DOHH2 (cell line): ENCODE data around the gene RAD51B.

Experiments
- H3F3A ChIP-seq: fragments of 200-600 bp; sonication (generic), shearing (Covaris generic); 2 replicates; pipeline ENCODE4 v1.6.0; 2016; ENCODE audit warnings: antibody characterized with exemption, mild to moderate bottlenecking; ENCODE audit not compliant: control insufficient read depth, insufficient read depth
- H3K27ac ChIP-seq: fragments of 200-600 bp; sonication (generic); 2 replicates; pipeline ENCODE4 v1.5.1; 2014; ENCODE audit warnings: low read depth, mild to moderate bottlenecking, low read length, moderate library complexity
- H3K27me3 ChIP-seq: fragments of 200-600 bp; sonication (generic); 2 replicates; pipeline ENCODE4 v1.6.1; 2014; ENCODE audit warnings: mild to moderate bottlenecking, low read length, mixed read lengths; ENCODE audit not compliant: control insufficient read depth
- H3K36me3 ChIP-seq: fragments of 200-600 bp; sonication (generic); 2 replicates; pipeline ENCODE4 v1.6.1; 2014; ENCODE audit warnings: mild to moderate bottlenecking, low read length, moderate library complexity, mixed read lengths; ENCODE audit not compliant: control insufficient read depth
- H3K4me1 ChIP-seq: fragments of 200-600 bp; sonication (generic); 2 replicates; pipeline ENCODE4 v1.6.1; 2014; ENCODE audit warnings: mild to moderate bottlenecking, low read length, mixed read lengths; ENCODE audit not compliant: control insufficient read depth
- H3K4me2 ChIP-seq: fragments of 200-600 bp; sonication (generic); 2 replicates; pipeline ENCODE4 v1.6.0; 2014; ENCODE audit warnings: mild to moderate bottlenecking, low read length, moderate library complexity
- H3K4me3 ChIP-seq: fragments of 200-600 bp; sonication (generic); 2 replicates; pipeline ENCODE4 v1.5.1; 2014; ENCODE audit warnings: mild to moderate bottlenecking, low read length, mixed read lengths
- H3K79me2 ChIP-seq: fragments of 200-600 bp; sonication (generic); 2 replicates; pipeline ENCODE4 v1.6.1; 2014; ENCODE audit warnings: mild to moderate bottlenecking, low read length, mixed read lengths; ENCODE audit not compliant: control insufficient read depth
- H3K9me2 ChIP-seq: fragments of 200-600 bp; sonication (generic); replicated peaks from 2 replicates; pipeline ENCODE4 v1.6.1; 2014; ENCODE audit warnings: mild to moderate bottlenecking, low read length, mixed read lengths; ENCODE audit not compliant: control insufficient read depth
- H3K9me3 ChIP-seq: fragments of 200-600 bp; sonication (generic); 2 replicates; pipeline ENCODE4 v1.6.1; 2014; ENCODE audit warnings: antibody characterized with exemption, low read length, mixed read lengths; ENCODE audit not compliant: control insufficient read depth, insufficient read depth
- H4K20me1 ChIP-seq: fragments of 200-600 bp; sonication (generic); 2 replicates; pipeline ENCODE4 v1.6.0; 2014; ENCODE audit warnings: low read depth, mild to moderate bottlenecking, antibody characterized with exemption, low read length, moderate library complexity; ENCODE audit not compliant: control insufficient read depth, insufficient read depth
- EZH2phosphoT487 ChIP-seq: fragments of 200-600 bp; sonication (generic); IDR thresholded peaks from 2 replicates; pipeline ENCODE4 v1.6.1; 2017; ENCODE audit warnings: borderline replicate concordance, mild to moderate bottlenecking, antibody characterized with exemption, low read length, moderate library complexity, mixed read lengths
- TF ChIP-seq, protein P1 (sequence below): fragments of 200-600 bp; sonication (generic); IDR thresholded peaks from one replicate; pipeline ENCODE4 v1.5.1; 2014; ENCODE audit warnings: antibody characterized with exemption, mild to moderate bottlenecking, low read depth, low read length; ENCODE audit not compliant: poor library complexity, severe bottlenecking

Gene RAD51B

DNA sequence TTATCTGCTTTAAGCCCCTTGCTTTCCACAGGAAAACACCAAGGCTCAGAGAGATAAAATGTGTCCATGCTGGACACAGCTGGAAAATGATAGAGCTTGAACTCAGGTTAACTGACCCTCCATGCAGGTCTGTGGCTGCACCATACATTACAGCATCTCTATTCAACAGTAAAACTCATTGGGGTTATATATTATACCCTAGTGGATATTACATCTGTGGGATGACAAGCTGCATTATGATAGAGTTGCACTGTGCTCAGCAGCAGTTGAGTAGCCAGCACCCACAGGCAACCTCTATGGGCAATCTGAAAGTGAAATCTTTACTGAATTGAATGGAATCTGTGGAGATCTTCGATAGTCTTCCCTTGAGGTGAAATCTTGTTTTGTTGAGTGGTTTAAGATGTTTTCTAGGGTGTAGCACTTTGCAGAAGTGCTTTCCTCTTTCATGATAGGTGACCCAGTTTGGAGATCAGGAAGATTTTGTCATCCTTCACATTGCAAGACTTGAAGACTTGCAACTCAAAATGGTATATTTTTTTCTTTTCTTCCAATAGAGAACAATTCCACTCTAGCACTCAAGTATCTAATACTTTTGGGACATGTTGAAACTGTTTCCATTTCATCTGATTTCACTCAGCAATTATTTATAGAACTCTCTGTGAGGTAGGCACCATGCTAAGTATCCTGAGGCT, 389.2 kb downstream of the RAD51B start:
- H3K27ac ChIP-seq, result no peak overlapping the region

DNA sequence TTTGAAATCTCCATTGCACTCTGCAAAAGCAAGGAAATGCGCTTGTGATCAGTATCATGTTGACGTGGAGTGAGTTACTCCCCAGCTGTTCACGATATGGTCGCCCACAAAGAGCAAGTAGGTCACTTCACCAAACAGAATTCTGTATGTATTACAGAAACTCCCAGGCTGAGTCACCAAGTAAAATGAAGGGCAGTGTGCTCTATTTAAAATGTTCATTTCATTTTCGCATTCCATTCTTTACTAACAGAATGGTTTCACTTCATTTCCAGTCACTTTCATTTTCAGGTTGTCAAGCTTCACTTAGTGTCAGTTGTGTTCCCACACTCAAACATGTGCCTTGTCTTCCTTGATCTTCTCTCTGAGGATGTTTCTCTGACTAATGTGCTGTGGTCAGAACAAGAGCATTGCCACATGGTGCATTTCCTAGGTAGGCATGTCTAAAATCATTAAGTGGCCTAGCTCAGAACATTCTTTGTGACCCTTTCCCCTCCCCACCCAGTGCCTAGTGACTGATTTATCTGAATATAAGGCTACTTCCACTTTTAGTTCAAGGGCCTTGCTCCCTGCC, 391.2 kb downstream of the RAD51B start:
- Histone ChIP-seq H3K4me1 (peaks cover 12% of the 10 kb centered on the region), H4K20me1 (no peaks in the 10 kb centered on the region), H3K27me3 (no peaks in the 10 kb centered on the region), H3K9me2 (no peaks in the 10 kb centered on the region), H3K79me2 (no peaks in the 10 kb centered on the region), H3K4me2 (peak overlapping the region; percentile 25), H3K27ac (no peak overlapping the region), H3K36me3 (no peaks in the 10 kb centered on the region), H3K4me3 (no peak overlapping the region), H3F3A (no peaks in the 10 kb centered on the region), H3K9me3 (no peaks in the 10 kb centered on the region)
- TF ChIP-seq, protein P1, sequence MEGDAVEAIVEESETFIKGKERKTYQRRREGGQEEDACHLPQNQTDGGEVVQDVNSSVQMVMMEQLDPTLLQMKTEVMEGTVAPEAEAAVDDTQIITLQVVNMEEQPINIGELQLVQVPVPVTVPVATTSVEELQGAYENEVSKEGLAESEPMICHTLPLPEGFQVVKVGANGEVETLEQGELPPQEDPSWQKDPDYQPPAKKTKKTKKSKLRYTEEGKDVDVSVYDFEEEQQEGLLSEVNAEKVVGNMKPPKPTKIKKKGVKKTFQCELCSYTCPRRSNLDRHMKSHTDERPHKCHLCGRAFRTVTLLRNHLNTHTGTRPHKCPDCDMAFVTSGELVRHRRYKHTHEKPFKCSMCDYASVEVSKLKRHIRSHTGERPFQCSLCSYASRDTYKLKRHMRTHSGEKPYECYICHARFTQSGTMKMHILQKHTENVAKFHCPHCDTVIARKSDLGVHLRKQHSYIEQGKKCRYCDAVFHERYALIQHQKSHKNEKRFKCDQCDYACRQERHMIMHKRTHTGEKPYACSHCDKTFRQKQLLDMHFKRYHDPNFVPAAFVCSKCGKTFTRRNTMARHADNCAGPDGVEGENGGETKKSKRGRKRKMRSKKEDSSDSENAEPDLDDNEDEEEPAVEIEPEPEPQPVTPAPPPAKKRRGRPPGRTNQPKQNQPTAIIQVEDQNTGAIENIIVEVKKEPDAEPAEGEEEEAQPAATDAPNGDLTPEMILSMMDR, result no peak
- TF ChIP-seq EZH2phosphoT487, result no peak

More for the DNA sequence above, 389.2 kb downstream of the RAD51B start:
- TF ChIP-seq EZH2phosphoT487, result no peak
- TF ChIP-seq, protein P1, result no peak
- Histone ChIP-seq H3K4me1 (peaks cover 8% of the 10 kb centered on the region), H4K20me1 (no peaks in the 10 kb centered on the region), H3K9me3 (no peaks in the 10 kb centered on the region), H3K4me2 (no peak overlapping the region), H3K79me2 (no peaks in the 10 kb centered on the region), H3K4me3 (no peak overlapping the region), H3K9me2 (no peaks in the 10 kb centered on the region), H3F3A (no peaks in the 10 kb centered on the region), H3K27me3 (no peaks in the 10 kb centered on the region), H3K36me3 (no peaks in the 10 kb centered on the region)

DNA sequence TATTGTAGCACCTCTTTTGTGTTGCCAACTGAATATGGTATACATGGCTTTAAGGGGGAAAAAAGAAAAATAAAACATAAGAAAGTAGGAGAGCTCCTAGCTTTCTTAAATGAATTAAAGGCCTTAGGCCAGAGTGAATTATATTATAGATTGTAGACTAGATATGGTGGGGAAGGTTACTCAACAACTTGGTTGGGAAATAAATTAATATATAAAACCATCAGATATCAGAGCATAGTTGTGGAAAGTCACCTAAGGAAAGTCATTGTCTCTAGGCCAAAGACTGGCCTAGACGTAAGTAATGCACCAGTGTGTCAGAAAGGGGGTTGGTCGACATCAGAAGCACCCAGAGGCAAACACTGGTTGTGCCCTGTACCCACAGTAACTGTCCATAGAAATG, 391.8 kb downstream of the RAD51B start:
- Histone ChIP-seq H3K4me2 (no peak overlapping the region; the same call in 1 of the 2 replicates), H3K4me3 (no peak overlapping the region), H3K9me2 (no peaks in the 10 kb centered on the region), H3K27me3 (no peaks in the 10 kb centered on the region), H3F3A (no peaks in the 10 kb centered on the region), H3K79me2 (no peaks in the 10 kb centered on the region), H3K4me1 (peaks cover 12% of the 10 kb centered on the region), H3K36me3 (no peaks in the 10 kb centered on the region), H3K9me3 (no peaks in the 10 kb centered on the region), H4K20me1 (no peaks in the 10 kb centered on the region), H3K27ac (no peak overlapping the region)
- TF ChIP-seq EZH2phosphoT487, result no peak
- TF ChIP-seq, protein P1, result no peak
